RPMI7951 (cell line): ENCODE data around the gene IGFALS. TPM values are rescaled to one million over a fixed set of nuclear protein-coding genes. Genes with fewer than 3 reads are reported as not detected.
"Not testable (repeated sequence)": the region's sequence is repeated elsewhere in the genome, so short reads cannot be mapped to it uniquely, and the experiment has no call there.

Experiments used
- DNase-seq: peaks from one replicate; pipeline ENCODE4 v3.0.0-alpha.2; 2012; ENCODE audit warnings: low read depth
- total RNA-seq: library from RNA; depleted of rRNA; stranded (reverse); fragments of >200 nt; shearing (Covaris generic); gene quantifications from 2 replicates; pipeline ENCODE4 v1.2.3, GENCODE V29; 2014

Gene IGFALS
- total RNA-seq, 1 experiment from 2014 or later, result not detected

DNA sequence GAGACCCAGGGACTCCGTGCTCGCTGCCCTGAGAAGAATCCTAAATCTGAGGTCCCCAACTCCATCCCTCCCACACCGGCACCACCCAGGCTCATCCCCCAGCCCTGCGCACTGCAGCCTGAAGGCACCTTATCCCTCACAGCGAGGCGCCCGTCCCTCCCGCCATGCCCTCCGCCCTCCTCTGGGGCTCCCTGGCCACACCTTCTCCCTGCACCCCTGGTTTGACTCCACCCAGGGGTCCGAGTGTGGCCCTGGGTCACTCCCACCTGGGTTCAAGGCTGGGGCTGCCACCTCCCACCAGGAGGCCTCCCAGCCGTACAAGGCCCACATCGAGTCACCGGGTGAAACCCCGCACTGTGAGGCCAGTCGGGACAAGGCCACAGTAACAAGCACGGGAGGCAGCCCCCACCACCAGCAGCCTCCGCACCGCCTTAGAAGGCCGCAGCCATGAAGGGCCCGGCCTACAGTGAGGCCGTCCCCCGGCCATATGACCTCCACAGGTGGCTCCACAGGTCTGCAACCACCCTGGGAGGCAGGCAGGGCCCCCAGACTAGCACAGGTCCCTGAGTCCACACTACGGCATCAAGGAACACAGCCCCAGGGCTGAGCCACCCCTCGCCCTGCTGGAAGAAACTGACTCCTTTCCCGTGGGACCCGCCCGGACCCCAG, 24.8 kb upstream of the IGFALS start:
- no peak for DNase-seq

DNA sequence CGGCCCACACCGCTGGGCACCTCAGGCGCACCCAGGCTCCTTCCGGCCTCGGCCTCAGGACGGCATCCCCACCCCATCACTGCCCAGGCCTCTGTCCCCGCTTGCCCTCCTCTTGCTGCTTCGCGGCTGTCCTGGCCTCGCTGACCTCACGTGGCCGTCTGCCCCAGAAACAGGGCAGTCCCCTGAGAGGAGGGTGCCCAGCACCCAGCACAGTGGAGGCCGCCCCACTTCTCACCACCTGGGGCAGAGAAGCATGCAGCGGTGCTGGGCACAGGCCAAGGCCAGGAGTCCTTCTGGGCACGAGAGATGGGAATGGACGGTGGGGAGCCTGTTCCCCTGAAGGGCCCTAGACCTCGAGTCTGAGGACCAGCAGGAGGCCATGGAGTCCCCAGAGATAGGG, 24.2 kb upstream of the IGFALS start:
- no peak for DNase-seq

DNA sequence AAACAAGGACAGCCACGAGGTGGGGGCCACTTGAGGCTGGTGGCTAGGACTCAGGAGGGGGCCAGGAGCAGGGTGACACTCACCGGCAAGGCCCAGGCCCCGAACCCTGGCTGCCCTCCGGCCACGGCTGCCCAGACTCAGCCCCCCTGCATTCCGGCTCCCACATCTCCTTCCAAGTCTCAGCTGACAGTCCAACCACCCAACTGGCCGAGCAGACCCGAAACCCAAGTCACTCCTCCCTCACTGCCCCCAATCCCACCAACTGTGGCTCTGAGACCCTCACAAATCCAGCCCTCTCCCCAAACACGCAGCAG, 23.7 kb upstream of the IGFALS start:
- DNase-seq, result no peak

DNA sequence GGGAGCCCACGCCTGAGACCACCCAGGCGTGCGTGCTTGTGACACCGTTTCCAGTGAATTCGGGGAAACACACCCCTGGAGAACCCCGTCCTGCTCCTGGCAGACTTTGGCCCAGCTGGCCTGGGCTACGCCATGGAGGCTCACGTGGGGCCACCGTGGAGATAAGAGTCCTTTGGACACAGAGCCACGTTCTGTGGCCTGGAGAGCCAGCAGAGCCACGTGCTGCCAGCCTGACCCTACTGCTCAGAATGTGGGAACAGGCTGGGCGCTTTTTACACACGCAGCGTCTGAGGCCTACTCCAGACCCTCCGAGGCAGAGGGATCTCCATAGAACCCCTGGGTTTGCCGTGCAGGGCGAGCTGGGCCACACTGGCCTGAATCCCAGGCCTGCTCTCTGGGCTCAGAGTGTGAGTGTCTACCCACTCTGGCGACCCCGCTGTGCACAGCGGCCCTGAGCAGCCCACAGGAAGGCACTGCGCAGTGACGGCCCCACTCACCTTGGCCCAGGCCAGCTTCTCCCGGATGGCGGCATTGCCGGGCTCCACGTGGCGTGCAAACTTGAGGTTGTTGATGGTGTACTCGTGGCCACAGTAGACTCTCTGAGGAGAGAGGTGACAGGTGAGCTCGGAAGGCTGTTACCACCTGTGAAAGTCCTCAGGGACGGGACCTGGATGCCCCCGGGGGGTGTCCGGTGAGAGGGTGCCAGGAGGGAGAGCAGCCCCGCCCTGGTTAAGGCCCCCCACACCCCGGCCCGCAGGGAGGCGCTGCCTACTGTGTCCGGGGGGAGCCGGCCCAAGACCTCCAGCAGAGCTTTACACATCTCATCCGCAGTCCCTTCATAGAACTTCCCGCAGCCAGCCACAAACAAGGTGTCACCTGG, 23.1 kb upstream of the IGFALS start:
- DNase-seq, result no peak

DNA sequence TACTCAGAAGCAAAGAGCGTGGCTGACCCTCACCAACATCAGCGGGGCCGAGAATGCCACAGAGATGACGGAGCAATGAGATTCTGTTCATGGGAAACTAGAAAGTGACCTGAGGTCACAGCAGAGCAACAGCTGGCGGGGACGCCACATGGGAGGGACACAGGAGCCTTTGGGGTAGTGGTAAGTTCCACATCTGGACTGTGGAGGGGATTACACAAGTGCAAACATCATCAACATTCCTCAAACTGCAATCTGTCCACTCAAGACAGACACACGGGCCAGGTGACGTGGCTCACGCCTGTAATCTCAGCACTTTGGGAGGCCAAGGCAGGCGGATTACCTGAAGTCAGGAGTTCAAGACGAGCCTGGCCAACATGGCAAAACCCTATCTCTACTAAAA, 22.0 kb upstream of the IGFALS start:
- no peak for DNase-seq

DNA sequence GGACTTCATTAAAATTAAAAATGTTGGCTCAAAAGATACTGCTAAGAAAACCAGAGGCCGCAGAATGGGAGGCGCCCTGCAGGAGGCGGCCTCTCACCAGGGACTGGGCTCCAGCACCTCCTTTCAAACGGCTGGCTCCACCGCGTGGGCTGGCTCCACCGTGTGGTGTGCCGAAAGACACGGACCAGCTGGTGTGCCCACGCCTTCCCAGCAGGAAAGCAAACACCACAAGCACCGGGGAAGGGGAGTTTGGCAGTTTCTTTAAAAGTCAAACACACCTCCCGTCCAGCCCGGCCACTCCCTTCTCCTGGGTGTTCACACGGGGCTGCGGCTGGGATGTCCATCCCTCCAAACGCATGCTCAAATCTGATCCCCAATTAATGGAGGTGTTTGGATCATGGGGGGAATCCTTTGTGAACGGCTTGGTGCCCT, 19.2 kb upstream of the IGFALS start:
- peak; percentile 38 for DNase-seq

DNA sequence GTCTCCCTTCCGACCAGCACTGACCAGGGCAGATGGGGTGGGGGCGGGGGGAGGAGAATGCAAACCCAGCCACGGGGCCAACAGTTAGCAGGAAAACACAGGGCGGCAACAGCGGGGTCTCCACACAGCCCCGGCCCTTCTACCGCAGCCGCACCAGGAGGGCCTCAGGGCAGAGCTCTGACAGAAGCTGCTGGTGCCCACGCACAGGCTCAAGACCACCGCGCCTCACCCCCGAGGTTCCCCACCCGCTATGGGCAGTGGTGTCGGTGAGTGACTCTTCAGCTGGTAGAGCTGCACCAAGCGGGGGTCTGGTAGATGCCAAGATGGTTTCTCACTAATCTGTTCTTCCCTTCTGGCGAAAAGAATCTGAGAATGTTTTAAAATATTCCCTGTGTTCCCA, 17.0 kb upstream of the IGFALS start:
- DNase-seq, result no peak

DNA sequence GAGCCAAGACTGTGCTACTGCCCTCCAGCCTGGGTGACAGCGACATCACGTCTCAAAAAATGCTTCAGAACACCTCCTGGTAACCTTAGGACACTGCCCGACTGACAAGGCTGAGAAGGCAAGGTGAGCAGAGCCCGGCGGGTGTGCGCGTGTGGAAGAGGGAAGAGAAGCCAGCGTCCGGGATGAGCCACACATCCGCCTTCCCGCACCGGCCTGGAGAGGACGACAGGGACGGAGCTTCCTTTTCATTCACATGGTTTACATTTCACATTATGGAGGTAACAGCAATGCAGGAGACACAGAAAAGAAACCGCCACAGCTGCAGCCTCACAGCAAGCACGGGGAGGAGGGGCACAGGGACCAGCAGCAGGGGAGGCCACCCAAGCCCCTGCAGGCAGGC, 16.6 kb upstream of the IGFALS start:
- DNase-seq, result no peak

DNA sequence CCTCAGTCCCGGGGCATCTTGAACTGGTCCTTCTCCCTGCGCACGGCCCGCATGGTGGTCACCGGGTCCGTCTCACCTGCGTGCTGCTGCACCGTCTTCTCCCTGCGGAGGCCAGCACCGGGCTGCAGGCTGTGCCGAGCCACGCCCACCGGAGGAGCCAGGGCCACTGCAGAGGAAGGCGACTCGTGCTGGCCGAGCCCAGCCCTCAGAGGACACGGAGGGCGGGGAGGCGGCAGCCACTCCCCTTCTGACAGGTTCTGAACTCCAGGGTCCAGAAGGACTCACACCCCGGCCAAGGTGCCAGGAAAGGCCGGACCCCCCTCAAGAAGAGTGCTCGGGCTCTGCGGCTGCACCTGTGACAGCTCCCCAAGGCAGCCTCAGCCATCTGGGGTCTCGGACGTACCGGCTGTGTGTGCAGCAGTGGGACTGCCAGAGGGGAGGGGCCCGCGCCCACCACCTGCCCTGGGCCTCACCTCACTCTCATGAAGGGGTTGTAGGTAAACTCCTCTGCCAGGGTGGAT, 15.8 kb upstream of the IGFALS start:
- DNase-seq, result no peak

DNA sequence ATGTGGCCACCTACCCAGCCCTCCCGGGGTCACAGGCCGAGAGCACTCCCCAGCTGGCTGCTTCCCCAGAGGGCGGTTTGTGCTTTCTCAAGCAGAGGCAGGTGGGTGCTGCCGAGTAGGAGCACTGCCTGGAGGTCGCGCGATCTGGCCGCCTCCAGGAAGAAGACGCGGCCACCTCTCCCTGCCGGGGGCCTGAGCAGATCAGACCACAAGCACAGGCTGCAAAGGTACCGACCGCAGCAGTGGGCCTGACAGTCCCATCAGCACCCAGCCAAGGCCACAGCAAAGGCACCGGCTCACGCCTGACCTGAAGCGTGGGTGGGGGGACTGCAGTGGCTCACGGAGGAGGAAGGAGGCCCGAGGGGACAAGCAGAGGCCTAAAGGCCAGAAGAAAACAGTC, 15.2 kb upstream of the IGFALS start:
- no peak for DNase-seq

DNA sequence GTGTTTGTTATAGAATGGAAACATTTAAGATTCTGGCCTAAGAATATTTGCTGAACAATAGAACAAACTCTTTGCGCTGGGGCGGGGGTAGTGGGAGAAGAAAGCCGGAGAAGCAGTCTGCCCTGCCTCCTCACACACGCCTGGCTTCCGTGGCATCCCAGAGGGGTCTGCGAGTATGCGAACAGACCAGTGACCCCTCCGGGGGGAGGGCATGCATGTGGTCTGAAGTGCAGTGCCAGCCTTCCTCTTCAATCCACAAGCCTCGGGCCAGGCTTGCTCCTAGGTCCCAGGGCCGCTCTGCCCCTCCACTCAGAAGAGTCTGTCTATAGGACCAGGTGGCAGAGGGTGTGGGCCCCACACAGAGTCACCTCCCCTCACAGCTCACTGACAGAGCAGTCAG, 14.1 kb upstream of the IGFALS start:
- DNase-seq, result no peak

DNA sequence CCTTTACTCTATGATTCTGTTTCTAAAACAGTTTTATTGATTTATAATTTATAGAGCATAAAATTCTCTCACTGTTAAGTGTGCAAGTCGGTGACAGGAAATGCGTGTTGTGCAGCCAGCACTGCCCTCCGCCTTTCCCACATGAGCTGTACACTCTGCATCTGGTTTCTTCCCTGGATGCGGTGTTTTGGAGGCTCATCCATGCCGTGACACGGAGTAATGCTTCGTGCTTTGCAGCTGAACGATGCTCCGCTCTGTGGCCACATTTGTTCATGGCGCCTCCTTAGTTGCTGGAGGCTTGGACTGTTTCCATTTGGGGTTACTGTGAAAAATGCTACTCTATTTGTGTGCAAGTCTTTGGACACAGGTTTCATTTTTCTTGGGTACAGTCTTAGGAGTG, 7.2 kb upstream of the IGFALS start:
- peak; percentile 59 for DNase-seq

DNA sequence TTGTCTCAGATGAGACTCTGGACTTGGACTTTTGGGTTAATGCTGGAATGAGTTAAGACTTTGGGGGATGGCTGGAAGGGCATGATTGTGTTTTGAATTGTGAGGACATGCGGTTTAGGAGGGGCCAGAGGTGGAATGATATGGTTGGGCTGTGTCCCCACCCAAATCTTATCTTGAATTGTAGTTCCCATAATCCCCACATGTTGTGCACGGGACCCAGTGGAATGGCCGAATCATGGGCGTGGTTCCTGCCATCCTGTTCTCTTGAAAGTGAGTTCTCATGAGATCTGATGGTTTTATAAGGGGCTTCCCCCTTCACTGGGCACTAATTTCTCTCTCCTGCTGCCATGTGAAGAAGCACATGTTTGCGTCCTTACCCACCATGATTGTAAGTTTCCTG, 5.8 kb upstream of the IGFALS start:
- DNase-seq, result not testable (repeated sequence)

DNA sequence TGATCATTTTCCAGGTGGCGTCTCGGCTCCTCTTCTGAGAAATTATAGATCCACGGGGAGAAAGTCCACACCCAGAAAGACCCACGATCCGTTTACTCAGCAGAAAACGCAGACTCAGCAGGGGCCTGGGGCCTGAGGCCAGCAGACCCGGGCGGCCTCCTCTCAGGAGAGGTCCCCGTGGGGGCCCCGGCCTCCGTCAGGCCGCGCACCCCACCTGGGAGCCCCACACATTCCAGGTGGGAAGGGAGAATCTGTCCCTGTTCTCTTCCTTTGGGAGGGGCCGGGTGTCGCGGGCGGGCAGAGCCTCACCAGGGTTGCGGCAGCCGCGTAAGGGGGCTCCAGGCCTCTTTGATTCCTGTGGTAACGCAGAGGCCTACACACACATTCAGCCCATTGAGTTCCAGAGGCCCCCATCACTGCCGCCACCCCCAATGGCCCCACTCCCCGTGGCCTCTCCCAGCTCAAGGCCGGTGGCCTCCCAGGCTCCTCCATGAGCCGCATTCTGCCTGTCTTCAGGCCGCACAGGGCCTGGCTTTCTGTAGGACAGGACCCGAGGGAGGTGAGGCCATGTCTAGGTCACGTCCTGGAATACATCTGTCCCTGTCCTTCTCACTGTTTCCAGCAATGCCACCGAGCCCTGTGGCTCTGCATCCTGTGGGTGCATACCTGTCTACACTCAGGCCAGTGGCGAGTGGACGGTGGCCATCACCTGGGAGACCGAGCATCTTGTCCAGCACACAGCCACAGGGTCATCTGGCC, 1.6 kb upstream of the IGFALS start:
- DNase-seq, result no peak

DNA sequence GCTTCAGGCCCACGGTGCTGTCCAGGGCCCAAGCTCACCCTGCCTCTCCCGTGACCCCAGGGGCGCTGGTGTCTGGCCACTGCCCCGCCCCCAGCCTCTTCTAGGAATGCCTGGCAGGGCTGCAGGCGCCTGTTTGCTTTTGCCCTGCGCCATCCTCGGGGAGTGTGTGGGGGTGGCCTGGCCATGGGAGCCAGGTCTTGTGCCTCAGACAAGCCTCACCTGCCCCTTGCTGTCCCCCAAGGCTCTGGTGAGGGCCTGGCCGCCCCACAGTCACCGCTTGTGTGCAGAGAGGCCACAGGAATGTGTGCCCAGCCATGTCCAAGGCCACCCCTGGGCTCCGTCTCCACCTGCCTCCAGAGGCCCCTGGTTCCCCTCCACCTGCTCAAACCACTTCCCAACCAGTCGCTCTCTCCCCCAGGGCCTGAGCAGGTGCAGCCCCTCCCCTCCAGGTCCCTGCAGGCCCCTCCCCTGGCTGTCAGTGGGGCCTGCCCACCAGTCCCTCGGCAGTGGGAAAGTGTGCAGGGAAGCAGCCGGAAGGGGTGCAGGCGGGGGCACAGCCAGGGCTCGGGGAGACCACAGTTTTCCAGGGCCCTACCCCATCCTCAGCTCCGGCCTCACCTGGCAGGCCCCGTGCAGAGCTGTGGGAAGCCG, 841 bp upstream of the IGFALS start:
- no peak for DNase-seq

DNA sequence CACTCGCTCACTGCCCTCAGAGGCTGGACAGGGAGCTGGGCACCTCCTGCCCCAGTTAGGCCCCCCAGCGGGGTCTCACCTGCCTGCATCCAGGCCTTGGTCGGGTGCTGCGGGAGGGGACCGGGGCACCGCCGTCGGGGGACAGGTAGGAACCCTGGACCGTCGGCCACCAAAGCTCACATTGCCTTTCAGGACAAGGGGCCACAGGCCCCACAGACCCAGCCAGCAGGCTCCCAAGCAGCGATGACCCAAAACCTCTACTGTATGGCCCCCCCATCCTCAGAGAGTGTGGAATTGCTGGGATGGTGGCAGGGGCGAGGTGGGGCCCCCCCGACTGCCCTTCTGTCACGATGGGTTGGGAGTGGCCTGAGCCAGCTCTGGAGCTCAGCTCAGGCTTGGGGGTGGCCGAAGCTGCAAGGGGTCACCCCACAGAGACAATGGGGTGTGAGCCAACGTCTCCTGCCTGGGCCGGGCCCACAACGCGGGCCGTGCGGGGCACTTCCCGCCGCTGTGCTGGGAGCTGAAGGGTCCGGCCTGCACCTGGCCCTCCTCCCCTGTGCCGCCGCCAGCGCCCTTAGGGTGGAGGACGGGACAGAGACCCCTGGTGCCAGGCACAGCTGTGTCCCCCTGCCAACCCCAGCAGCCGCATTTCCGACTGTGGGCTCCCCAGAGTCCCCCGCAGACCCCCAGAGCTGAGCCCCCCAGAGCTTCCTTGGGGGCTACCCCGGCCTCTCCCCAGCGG, 498 bp downstream of the IGFALS start:
- no peak for DNase-seq

DNA sequence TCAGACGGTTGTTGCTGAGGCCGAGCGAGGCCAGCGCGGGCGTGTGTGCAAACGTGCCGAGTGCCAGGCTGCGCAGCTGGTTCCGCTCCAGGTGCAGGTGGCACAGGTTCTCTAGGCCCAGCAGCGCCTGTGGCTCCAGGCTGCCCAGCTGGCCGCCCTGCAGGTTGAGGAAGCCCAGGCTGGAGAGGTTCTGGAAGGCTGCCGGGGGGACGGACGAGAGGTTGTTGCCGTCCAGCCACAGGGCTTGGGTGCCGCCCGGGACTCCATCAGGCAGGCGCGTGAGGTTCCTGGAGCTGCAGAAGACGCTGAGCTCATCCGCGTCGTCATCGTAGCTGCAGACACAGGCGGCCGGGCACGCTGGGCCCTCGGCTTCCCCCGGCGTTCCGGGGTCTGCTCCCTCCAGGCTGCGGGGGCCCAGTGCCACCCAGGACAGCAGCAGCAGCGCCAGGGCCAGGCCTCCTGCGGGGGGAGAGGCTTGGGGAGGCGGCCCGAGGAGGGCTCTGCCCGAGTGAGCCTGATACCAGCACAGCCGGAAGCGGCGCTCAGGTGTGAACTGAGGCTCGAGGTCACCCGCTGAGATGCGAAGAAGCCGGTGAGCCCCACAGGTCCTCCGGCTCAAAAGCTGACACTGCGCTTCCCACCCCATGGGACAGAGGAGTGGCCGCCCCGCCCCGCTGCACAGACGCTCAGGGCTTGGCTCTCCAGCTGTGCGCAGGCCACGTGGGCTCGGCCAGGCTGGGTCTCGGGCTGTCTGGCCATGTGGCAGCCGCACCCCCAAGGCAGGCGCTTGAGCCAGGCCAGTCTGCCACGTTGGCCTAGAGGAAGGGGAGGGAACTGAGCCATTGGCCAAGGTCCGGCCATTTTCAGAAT, 1.3 kb downstream of the IGFALS start:
- DNase-seq, result no peak

DNA sequence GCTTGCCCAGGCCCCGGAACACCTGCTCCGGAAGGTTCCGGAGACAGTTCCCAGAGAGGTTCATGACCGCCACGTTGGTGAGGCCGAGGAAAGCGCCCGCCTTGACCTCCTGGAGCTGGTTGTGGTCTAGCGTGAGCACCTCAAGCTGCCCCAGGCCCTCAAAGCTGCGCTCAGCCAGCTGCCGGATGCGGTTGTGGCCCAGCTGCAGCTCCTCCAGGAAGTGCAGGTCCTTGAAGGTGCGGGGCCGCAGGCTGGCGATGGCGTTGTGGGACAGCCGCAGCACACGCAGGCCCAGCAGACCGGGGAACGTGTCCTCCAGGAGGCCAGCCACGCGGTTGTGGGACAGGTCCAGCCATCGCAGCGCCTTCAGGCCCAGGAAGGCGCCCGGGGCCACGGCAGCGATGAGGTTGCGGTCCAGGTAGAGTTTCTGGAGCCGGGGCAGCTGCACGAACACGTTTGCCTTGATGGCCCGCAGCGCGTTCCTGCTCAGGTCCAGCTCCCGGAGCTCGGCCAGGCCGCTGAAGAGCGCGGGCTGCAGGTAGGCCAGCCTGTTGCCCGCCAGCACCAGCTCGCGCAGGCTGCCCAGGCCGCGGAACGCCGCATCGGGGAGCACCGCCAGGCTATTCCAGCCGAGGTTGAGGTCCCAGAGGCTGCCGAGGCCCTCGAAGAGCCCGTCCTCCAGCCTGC, 2.1 kb downstream of the IGFALS start:
- no peak for DNase-seq

DNA sequence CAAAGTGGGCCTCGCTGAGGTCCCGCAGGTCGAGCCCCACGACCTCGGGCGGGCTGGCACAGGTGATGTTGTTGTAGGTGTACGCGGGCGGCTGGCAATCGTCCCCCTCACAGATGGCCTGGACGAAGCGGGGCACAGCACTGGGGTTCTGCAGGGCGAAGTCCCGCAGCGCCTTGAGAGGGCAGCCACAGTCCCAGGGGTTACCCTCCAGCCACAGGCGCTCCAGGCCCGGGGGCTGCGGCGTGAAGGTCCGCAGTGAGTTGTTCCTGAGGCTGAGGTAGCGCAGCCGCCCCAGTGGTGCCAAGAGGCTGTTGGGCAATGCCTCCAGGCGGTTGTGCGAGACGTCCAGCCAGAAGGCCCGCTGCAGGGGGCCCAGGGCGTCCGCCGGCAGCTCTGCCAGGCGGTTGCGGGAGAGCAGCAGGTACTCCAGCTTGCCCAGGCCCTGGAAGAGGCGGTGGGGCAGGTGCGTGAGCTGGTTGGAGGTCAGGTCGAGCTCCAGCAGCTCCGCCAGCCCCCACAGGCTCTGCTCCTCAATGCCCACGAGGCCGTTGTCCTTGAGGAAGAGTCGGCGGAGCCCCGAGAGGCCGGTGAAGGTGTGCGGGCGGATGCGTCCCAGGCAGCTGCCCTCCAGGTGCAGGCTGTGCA, 2.8 kb downstream of the IGFALS start:
- no peak for DNase-seq
